Measurements from ENCODE around the gene WNK2.
"Not testable (repeated sequence)": the region's sequence is repeated elsewhere in the genome, so short reads cannot be mapped to it uniquely, and the experiment has no call there.

The WNK2 gene

GRCh38 chr9:93143830-93144530, 40.0 kb upstream of the WNK2 start:
- TF ChIP-seq GABPA (IDR thresholded peaks at IDR 0.05; ENCODE audit: low read depth) = no peak
- TF ChIP-seq SPI1 (IDR thresholded peaks at IDR 0.05; ENCODE audit: borderline replicate concordance, low read depth) = no peak
- TF ChIP-seq REST (IDR thresholded peaks at IDR 0.05; ENCODE audit: insufficient replicate concordance, low read depth) = no peak
- TF ChIP-seq, protein P1, sequence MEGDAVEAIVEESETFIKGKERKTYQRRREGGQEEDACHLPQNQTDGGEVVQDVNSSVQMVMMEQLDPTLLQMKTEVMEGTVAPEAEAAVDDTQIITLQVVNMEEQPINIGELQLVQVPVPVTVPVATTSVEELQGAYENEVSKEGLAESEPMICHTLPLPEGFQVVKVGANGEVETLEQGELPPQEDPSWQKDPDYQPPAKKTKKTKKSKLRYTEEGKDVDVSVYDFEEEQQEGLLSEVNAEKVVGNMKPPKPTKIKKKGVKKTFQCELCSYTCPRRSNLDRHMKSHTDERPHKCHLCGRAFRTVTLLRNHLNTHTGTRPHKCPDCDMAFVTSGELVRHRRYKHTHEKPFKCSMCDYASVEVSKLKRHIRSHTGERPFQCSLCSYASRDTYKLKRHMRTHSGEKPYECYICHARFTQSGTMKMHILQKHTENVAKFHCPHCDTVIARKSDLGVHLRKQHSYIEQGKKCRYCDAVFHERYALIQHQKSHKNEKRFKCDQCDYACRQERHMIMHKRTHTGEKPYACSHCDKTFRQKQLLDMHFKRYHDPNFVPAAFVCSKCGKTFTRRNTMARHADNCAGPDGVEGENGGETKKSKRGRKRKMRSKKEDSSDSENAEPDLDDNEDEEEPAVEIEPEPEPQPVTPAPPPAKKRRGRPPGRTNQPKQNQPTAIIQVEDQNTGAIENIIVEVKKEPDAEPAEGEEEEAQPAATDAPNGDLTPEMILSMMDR (IDR thresholded peaks at IDR 0.05; ENCODE audit: insufficient read depth, low read length) = no peak
- TF ChIP-seq POLR2AphosphoS5 (IDR thresholded peaks at IDR 0.05; ENCODE audit: low read depth) = no peak
- DNase-seq (ENCODE audit: low read depth in 1 of 2, low spot score in 1 of 2) = no peak
- H3K4me3 ChIP-seq (replicated peaks; ENCODE audit: insufficient read depth, low read length) = no peak overlapping the region
- no peaks in the 10 kb centered on the region for H3K27me3 ChIP-seq (ENCODE audit: insufficient read depth, poor library complexity, severe bottlenecking)
- H3K27ac ChIP-seq (replicated peaks) = no peak overlapping the region

- H3K27ac ChIP-seq (replicated peaks); H3K4me3 ChIP-seq (replicated peaks; ENCODE audit: insufficient read depth, low read length); H3K27me3 ChIP-seq (ENCODE audit: insufficient read depth, poor library complexity, severe bottlenecking); DNase-seq (ENCODE audit: low read depth in 1 of 2, low spot score in 1 of 2): not testable (repeated sequence)
Measured at GRCh38 chr9:93146696-93147095, 37.2 kb upstream of the WNK2 start.

GRCh38 chr9:93147632-93148031, 36.3 kb upstream of the WNK2 start:
- Histone ChIP-seq H3K27ac (replicated peaks) (no peak overlapping the region), H3K27me3 (ENCODE audit: insufficient read depth, poor library complexity, severe bottlenecking) (no peaks in the 10 kb centered on the region), H3K4me3 (replicated peaks; ENCODE audit: insufficient read depth, low read length) (no peak overlapping the region)
- no peak for DNase-seq (ENCODE audit: low read depth in 1 of 2, low spot score in 1 of 2)
- TF ChIP-seq REST (IDR thresholded peaks at IDR 0.05; ENCODE audit: insufficient replicate concordance, low read depth) (no peak), POLR2AphosphoS5 (IDR thresholded peaks at IDR 0.05; ENCODE audit: low read depth) (no peak), SPI1 (IDR thresholded peaks at IDR 0.05; ENCODE audit: borderline replicate concordance, low read depth) (no peak), GABPA (IDR thresholded peaks at IDR 0.05; ENCODE audit: low read depth) (no peak)
- TF ChIP-seq, protein P1 (IDR thresholded peaks at IDR 0.05; ENCODE audit: insufficient read depth, low read length) = no peak

GRCh38 chr9:93148721-93149120, 35.2 kb upstream of the WNK2 start:
- Histone ChIP-seq H3K27me3 (ENCODE audit: insufficient read depth, poor library complexity, severe bottlenecking) (no peaks in the 10 kb centered on the region), H3K4me3 (replicated peaks; ENCODE audit: insufficient read depth, low read length) (no peak overlapping the region), H3K27ac (replicated peaks) (no peak overlapping the region)
- TF ChIP-seq REST (IDR thresholded peaks at IDR 0.05; ENCODE audit: insufficient replicate concordance, low read depth) = no peak
- no peak for TF ChIP-seq SPI1 (IDR thresholded peaks at IDR 0.05; ENCODE audit: borderline replicate concordance, low read depth)
- DNase-seq (ENCODE audit: low read depth in 1 of 2, low spot score in 1 of 2) = no peak

Measured in HL-60 (cell line).